Urinary bladder (tissue), 4 donors: ENCODE data around the gene SLC38A6. TPM values are rescaled to one million over a fixed set of nuclear protein-coding genes. Genes with fewer than 3 reads are reported as not detected.
A peak's percentile ranks its signal among the peaks of the same experiment; 100 is the strongest.

Source experiments
- DNase-seq: peaks from one replicate; pipeline ENCODE4 v3.0.0-alpha.2; 2015; ENCODE audit errors: extremely low spot score
- H3K27ac ChIP-seq: one replicate; pipeline ENCODE4 v1.5.1; 2013; ENCODE audit warnings: low read depth, mild to moderate bottlenecking, moderate library complexity
- H3K36me3 ChIP-seq: one replicate; pipeline ENCODE4 v1.6.1; 2013; ENCODE audit warnings: mild to moderate bottlenecking, moderate library complexity; ENCODE audit not compliant: insufficient read depth
- H3K4me1 ChIP-seq: one replicate; pipeline ENCODE4 v1.6.1; 2013; ENCODE audit warnings: mild to moderate bottlenecking, moderate library complexity; ENCODE audit not compliant: insufficient read depth
- H3K4me3 ChIP-seq: one replicate; pipeline ENCODE4 v1.5.1; 2013; ENCODE audit warnings: low read depth, low read length
- WGBS: extraction: QIAGEN DNeasy Blood & Tissue Kit; methylation state at CpG from one replicate; pipeline ENCODE4 v1.1.7; 2013; 5-methylcytosine and 5-hydroxymethylcytosine counted together
- polyA plus RNA-seq: library from polyadenylated mRNA; stranded (reverse); fragments of 200-250 nt; gene quantifications from one replicate; pipeline ENCODE4 v1.2.3, GENCODE V29; 2013
- total RNA-seq: library from RNA; depleted of rRNA; stranded (reverse); fragments of >200 nt; gene quantifications from one replicate; pipeline ENCODE4 v1.2.3, GENCODE V29; 2014
- donor health status: healthy with polysubstance abuse.
- donor health status: healthy.

SLC38A6 gene
- total and polyA plus RNA-seq, 2 donors, result 7.1 to 59.5 TPM

- H3K36me3 ChIP-seq, result no peaks in the 10 kb centered on the region
- no peaks in the 10 kb centered on the region for H3K4me1 ChIP-seq
- no peak overlapping the region for H3K4me3 ChIP-seq
- WGBS, result 67% methylated on average over 1 of the region's 1 CpG
- DNase-seq, result no peak
- peak overlapping the region; percentile 23 for H3K27ac ChIP-seq
Observed at GRCh38 chr14:60968099-60968498, 12.9 kb upstream of the SLC38A6 start.

- no peak for DNase-seq
- H3K36me3 ChIP-seq, result no peaks in the 10 kb centered on the region
- no peaks in the 10 kb centered on the region for H3K4me1 ChIP-seq
- no peak overlapping the region for H3K4me3 ChIP-seq
- no peak overlapping the region for H3K27ac ChIP-seq
Observed at GRCh38 chr14:60968671-60969070, 12.4 kb upstream of the SLC38A6 start.

- 83% methylated on average over 2 of the region's 2 CpGs for WGBS
- Histone ChIP-seq H3K4me1 (no peaks in the 10 kb centered on the region), H3K4me3 (no peak overlapping the region), H3K27ac (no peak overlapping the region), H3K36me3 (no peaks in the 10 kb centered on the region)
- no peak for DNase-seq
Observed at GRCh38 chr14:60970146-60970545, 10.9 kb upstream of the SLC38A6 start.

GRCh38 chr14:60971271-60971670 is 9.8 kb upstream of the SLC38A6 start:
- no peaks in the 10 kb centered on the region for H3K4me1 ChIP-seq
- H3K4me3 ChIP-seq, result no peak overlapping the region
- DNase-seq, result no peak
- no peaks in the 10 kb centered on the region for H3K36me3 ChIP-seq
- H3K27ac ChIP-seq, result no peak overlapping the region
- 15% methylated on average over 2 of the region's 2 CpGs for WGBS

GRCh38 chr14:60972295-60972694 is 8.8 kb upstream of the SLC38A6 start:
- no peak overlapping the region for H3K27ac ChIP-seq
- H3K4me3 ChIP-seq, result no peak overlapping the region
- 96% methylated on average over 15 of the region's 15 CpGs for WGBS

GRCh38 chr14:60973070-60973469 is 8.0 kb upstream of the SLC38A6 start:
- no peaks in the 10 kb centered on the region for H3K4me1 ChIP-seq
- over 99% methylated on average over 3 of the region's 3 CpGs for WGBS
- no peak for DNase-seq

More at GRCh38 chr14:60972295-60972694, 8.8 kb upstream of the SLC38A6 start:
- no peaks in the 10 kb centered on the region for H3K36me3 ChIP-seq
- no peaks in the 10 kb centered on the region for H3K4me1 ChIP-seq
- no peak for DNase-seq

GRCh38 chr14:60974090-60974651 is 6.9 kb upstream of the SLC38A6 start:
- Histone ChIP-seq H3K36me3 (no peaks in the 10 kb centered on the region), H3K27ac (no peak overlapping the region), H3K4me3 (no peak overlapping the region), H3K4me1 (no peaks in the 10 kb centered on the region)
- no peak for DNase-seq
- WGBS, result 74% methylated on average over 6 of the region's 6 CpGs

More at GRCh38 chr14:60973070-60973469, 8.0 kb upstream of the SLC38A6 start:
- no peaks in the 10 kb centered on the region for H3K36me3 ChIP-seq
- H3K27ac ChIP-seq, result no peak overlapping the region
- H3K4me3 ChIP-seq, result no peak overlapping the region

GRCh38 chr14:60975551-60975950 is 5.5 kb upstream of the SLC38A6 start:
- Histone ChIP-seq H3K36me3 (no peaks in the 10 kb centered on the region), H3K4me1 (no peaks in the 10 kb centered on the region), H3K27ac (no peak overlapping the region), H3K4me3 (no peak overlapping the region)
- WGBS, result 39% methylated on average over 2 of the region's 2 CpGs
- no peak for DNase-seq

- no peaks in the 10 kb centered on the region for H3K4me1 ChIP-seq
- H3K27ac ChIP-seq, result no peak overlapping the region
- 37% methylated on average over 2 of the region's 2 CpGs for WGBS
- H3K36me3 ChIP-seq, result no peaks in the 10 kb centered on the region
- no peak overlapping the region for H3K4me3 ChIP-seq
- no peak for DNase-seq
Observed at GRCh38 chr14:60977847-60978246, 3.2 kb upstream of the SLC38A6 start.

GRCh38 chr14:60981633-60982455 is 799 bp downstream of the SLC38A6 start:
- no peak for DNase-seq
- H3K27ac ChIP-seq, result no peak overlapping the region
- no peaks in the 10 kb centered on the region for H3K4me1 ChIP-seq
- WGBS, result 10% methylated on average over 12 of the region's 12 CpGs
- peak overlapping the region; percentile 68 for H3K4me3 ChIP-seq
- H3K36me3 ChIP-seq, result no peaks in the 10 kb centered on the region

- 97% methylated on average over 1 of the region's 1 CpG for WGBS
- Histone ChIP-seq H3K36me3 (no peaks in the 10 kb centered on the region), H3K4me3 (no peak overlapping the region), H3K27ac (no peak overlapping the region), H3K4me1 (no peaks in the 10 kb centered on the region)
- no peak for DNase-seq
Observed at GRCh38 chr14:60984196-60984595, 3.2 kb downstream of the SLC38A6 start.

- Histone ChIP-seq H3K4me3 (no peak overlapping the region), H3K36me3 (no peaks in the 10 kb centered on the region), H3K4me1 (no peaks in the 10 kb centered on the region), H3K27ac (no peak overlapping the region)
- no peak for DNase-seq
- WGBS, result 98% methylated on average over 2 of the region's 2 CpGs
Observed at GRCh38 chr14:60986500-60986899, 5.5 kb downstream of the SLC38A6 start.

- no peaks in the 10 kb centered on the region for H3K36me3 ChIP-seq
- 73% methylated on average over 2 of the region's 2 CpGs for WGBS
- H3K4me3 ChIP-seq, result no peak overlapping the region
- H3K27ac ChIP-seq, result no peak overlapping the region
- DNase-seq, result no peak
- H3K4me1 ChIP-seq, result no peaks in the 10 kb centered on the region
Observed at GRCh38 chr14:60989599-60989998, 8.6 kb downstream of the SLC38A6 start.

- DNase-seq, result no peak
Observed at GRCh38 chr14:60998617-60999016, 17.6 kb downstream of the SLC38A6 start.

More at GRCh38 chr14:60998617-60999016, 17.6 kb downstream of the SLC38A6 start:
- no peaks in the 10 kb centered on the region for H3K4me1 ChIP-seq
- H3K4me3 ChIP-seq, result no peak overlapping the region
- WGBS, result 89% methylated on average over 9 of the region's 9 CpGs
- no peaks in the 10 kb centered on the region for H3K36me3 ChIP-seq
- no peak overlapping the region for H3K27ac ChIP-seq
